Measurements from ENCODE around the gene WDR4.
"Not testable (repeated sequence)": the region's sequence is repeated elsewhere in the genome, so short reads cannot be mapped to it uniquely, and the experiment has no call there.

WDR4 gene

GRCh38 chr21:42827588-42827987 lies 51.8 kb downstream of the WDR4 start:
- H2AFZ ChIP-seq (ENCODE audit: low read depth, low read length) = no peak overlapping the region
- H3K9me3 ChIP-seq (ENCODE audit: low read length) = no peaks in the 10 kb centered on the region
- H3K4me1 ChIP-seq (ENCODE audit: insufficient read depth, low read length) = no peaks in the 10 kb centered on the region
- H3K36me3 ChIP-seq (ENCODE audit: insufficient read depth, low read length) = no peaks in the 10 kb centered on the region
- no peaks in the 10 kb centered on the region for H3K27me3 ChIP-seq (ENCODE audit: insufficient read depth, low read length)
- H3K4me3 ChIP-seq (ENCODE audit: low read length) = no peak overlapping the region

GRCh38 chr21:42820616-42821465 lies 58.5 kb downstream of the WDR4 start:
- H3K4me3 ChIP-seq (ENCODE audit: low read length) = no peak overlapping the region
- no peaks in the 10 kb centered on the region for H3K36me3 ChIP-seq (ENCODE audit: insufficient read depth, low read length)
- no peaks in the 10 kb centered on the region for H3K27me3 ChIP-seq (ENCODE audit: insufficient read depth, low read length)
- no peaks in the 10 kb centered on the region for H3K4me1 ChIP-seq (ENCODE audit: insufficient read depth, low read length)
- no peak overlapping the region for H2AFZ ChIP-seq (ENCODE audit: low read depth, low read length)
- H3K9me3 ChIP-seq (ENCODE audit: low read length) = peaks cover 5% of the 10 kb centered on the region

- Histone ChIP-seq H3K27me3 (ENCODE audit: insufficient read depth, low read length) (no peaks in the 10 kb centered on the region), H3K9me3 (ENCODE audit: low read length) (peaks cover 5% of the 10 kb centered on the region), H2AFZ (ENCODE audit: low read depth, low read length) (no peak overlapping the region), H3K4me3 (ENCODE audit: low read length) (no peak overlapping the region), H3K4me1 (ENCODE audit: insufficient read depth, low read length) (no peaks in the 10 kb centered on the region), H3K36me3 (ENCODE audit: insufficient read depth, low read length) (no peaks in the 10 kb centered on the region)
Measured at GRCh38 chr21:42819861-42820615, 59.3 kb downstream of the WDR4 start.

- Histone ChIP-seq H3K9me3 (ENCODE audit: low read length) (peaks cover 10% of the 10 kb centered on the region), H3K4me1 (ENCODE audit: insufficient read depth, low read length) (no peaks in the 10 kb centered on the region), H3K27me3 (ENCODE audit: insufficient read depth, low read length) (no peaks in the 10 kb centered on the region), H2AFZ (ENCODE audit: low read depth, low read length) (no peak overlapping the region), H3K4me3 (ENCODE audit: low read length) (no peak overlapping the region), H3K36me3 (ENCODE audit: insufficient read depth, low read length) (no peaks in the 10 kb centered on the region)
Measured at GRCh38 chr21:42818328-42818749, 61.0 kb downstream of the WDR4 start.

GRCh38 chr21:42815217-42815616 lies 64.1 kb downstream of the WDR4 start:
- Histone ChIP-seq H3K4me3 (ENCODE audit: low read length) (no peak overlapping the region), H3K9me3 (ENCODE audit: low read length) (peaks cover 13% of the 10 kb centered on the region)

GRCh38 chr21:42812528-42813241 lies 66.7 kb downstream of the WDR4 start:
- H3K4me3 ChIP-seq (ENCODE audit: low read length); H3K27me3 ChIP-seq (ENCODE audit: insufficient read depth, low read length); H3K36me3 ChIP-seq (ENCODE audit: insufficient read depth, low read length); H2AFZ ChIP-seq (ENCODE audit: low read depth, low read length): not testable (repeated sequence)
- peaks cover 13% of the 10 kb centered on the region for H3K4me1 ChIP-seq (ENCODE audit: insufficient read depth, low read length)
- H3K9me3 ChIP-seq (ENCODE audit: low read length) = peaks cover 11% of the 10 kb centered on the region

More at GRCh38 chr21:42815217-42815616, 64.1 kb downstream of the WDR4 start:
- Histone ChIP-seq H3K4me1 (ENCODE audit: insufficient read depth, low read length) (no peaks in the 10 kb centered on the region), H2AFZ (ENCODE audit: low read depth, low read length) (no peak overlapping the region), H3K36me3 (ENCODE audit: insufficient read depth, low read length) (no peaks in the 10 kb centered on the region), H3K27me3 (ENCODE audit: insufficient read depth, low read length) (no peaks in the 10 kb centered on the region)

- H2AFZ ChIP-seq (ENCODE audit: low read depth, low read length) = no peak overlapping the region
- H3K36me3 ChIP-seq (ENCODE audit: insufficient read depth, low read length) = no peaks in the 10 kb centered on the region
- peaks cover 13% of the 10 kb centered on the region for H3K4me1 ChIP-seq (ENCODE audit: insufficient read depth, low read length)
- no peaks in the 10 kb centered on the region for H3K27me3 ChIP-seq (ENCODE audit: insufficient read depth, low read length)
- no peak overlapping the region for H3K4me3 ChIP-seq (ENCODE audit: low read length)
- H3K9me3 ChIP-seq (ENCODE audit: low read length) = peaks cover 11% of the 10 kb centered on the region
Measured at GRCh38 chr21:42811960-42812359, 67.4 kb downstream of the WDR4 start.

GRCh38 chr21:42809577-42810475 lies 69.5 kb downstream of the WDR4 start:
- H3K36me3 ChIP-seq (ENCODE audit: insufficient read depth, low read length) = no peaks in the 10 kb centered on the region
- H3K4me1 ChIP-seq (ENCODE audit: insufficient read depth, low read length) = peaks cover 17% of the 10 kb centered on the region
- H3K4me3 ChIP-seq (ENCODE audit: low read length) = no peak overlapping the region
- H3K9me3 ChIP-seq (ENCODE audit: low read length) = peaks cover 5% of the 10 kb centered on the region
- H3K27me3 ChIP-seq (ENCODE audit: insufficient read depth, low read length) = no peaks in the 10 kb centered on the region
- H2AFZ ChIP-seq (ENCODE audit: low read depth, low read length) = no peak overlapping the region

GRCh38 chr21:42809171-42809570 lies 70.2 kb downstream of the WDR4 start:
- Histone ChIP-seq H3K36me3 (ENCODE audit: insufficient read depth, low read length) (no peaks in the 10 kb centered on the region), H3K4me3 (ENCODE audit: low read length) (no peak overlapping the region), H2AFZ (ENCODE audit: low read depth, low read length) (no peak overlapping the region), H3K27me3 (ENCODE audit: insufficient read depth, low read length) (no peaks in the 10 kb centered on the region), H3K9me3 (ENCODE audit: low read length) (peaks cover 3% of the 10 kb centered on the region), H3K4me1 (ENCODE audit: insufficient read depth, low read length) (peaks cover 17% of the 10 kb centered on the region)

- no peaks in the 10 kb centered on the region for H3K36me3 ChIP-seq (ENCODE audit: insufficient read depth, low read length)
- peaks cover 2% of the 10 kb centered on the region for H3K9me3 ChIP-seq (ENCODE audit: low read length)
- H2AFZ ChIP-seq (ENCODE audit: low read depth, low read length) = no peak overlapping the region
- H3K27me3 ChIP-seq (ENCODE audit: insufficient read depth, low read length) = no peaks in the 10 kb centered on the region
- peaks cover 17% of the 10 kb centered on the region for H3K4me1 ChIP-seq (ENCODE audit: insufficient read depth, low read length)
- H3K4me3 ChIP-seq (ENCODE audit: low read length) = no peak overlapping the region
Measured at GRCh38 chr21:42807938-42808613, 71.3 kb downstream of the WDR4 start.

GRCh38 chr21:42807293-42807895 lies 71.9 kb downstream of the WDR4 start:
- peaks cover 17% of the 10 kb centered on the region for H3K4me1 ChIP-seq (ENCODE audit: insufficient read depth, low read length)
- H2AFZ ChIP-seq (ENCODE audit: low read depth, low read length); H3K27me3 ChIP-seq (ENCODE audit: insufficient read depth, low read length); H3K9me3 ChIP-seq (ENCODE audit: low read length); H3K4me3 ChIP-seq (ENCODE audit: low read length); H3K36me3 ChIP-seq (ENCODE audit: insufficient read depth, low read length): not testable (repeated sequence)
